NT2/D1 (cell line): ENCODE data around the gene MACROH2A2.

Experiments used
- YY1 ChIP-seq: IDR thresholded peaks from 2 replicates; pipeline ENCODE4 v1.6.1; 2011; ENCODE audit not compliant: insufficient read length, insufficient read depth
- ZNF274 ChIP-seq: IDR thresholded peaks from 2 replicates; pipeline ENCODE4 v1.6.1; 2011; ENCODE audit warnings: mild to moderate bottlenecking, low read depth, low read length

DNA sequence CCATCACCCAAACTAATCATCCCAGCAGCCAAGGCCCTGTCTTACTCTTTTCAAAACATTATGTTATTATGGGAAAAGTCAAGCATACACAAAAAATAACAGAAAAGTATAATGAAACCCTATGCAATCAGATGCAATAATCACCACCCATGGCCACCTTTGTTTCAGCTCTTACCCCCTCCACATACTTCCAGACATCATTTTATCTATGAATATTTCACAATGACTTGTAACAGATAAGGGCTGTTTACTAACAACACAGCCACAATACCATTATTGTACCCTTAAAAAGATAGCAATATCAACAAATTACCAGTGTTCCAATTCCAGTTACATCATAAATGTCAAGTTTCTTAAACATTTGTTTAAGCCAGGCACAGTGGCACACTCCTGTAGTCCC lies 44.8 kb downstream of the MACROH2A2 start:
- TF ChIP-seq ZNF274 (no peak), YY1 (no peak)
